Bronchial epithelial cell (primary cell): ENCODE measurements around the gene KNTC1. TPM values are rescaled to one million over a fixed set of nuclear protein-coding genes. Genes with fewer than 3 reads are reported as not detected.
"Not testable (repeated sequence)": the region's sequence is repeated elsewhere in the genome, so short reads cannot be mapped to it uniquely, and the experiment has no call there.

Source experiments
- DNase-seq: peaks from one replicate; pipeline ENCODE4 v3.0.0-alpha.2; 2010; ENCODE audit warnings: low read depth
- FAIRE-seq: peaks from 2 replicates; lab custom pipeline; 2011; peaks lifted over from hg19 to GRCh38; lab: Jason Lieb, UNC
- H3K27me3 ChIP-seq: 2 replicates; pipeline ENCODE4 v1.5.1; 2011; ENCODE audit warnings: low read length; ENCODE audit not compliant: control insufficient read depth, insufficient read depth
- H3K36me3 ChIP-seq: 2 replicates; pipeline ENCODE4 v1.5.1; 2011; ENCODE audit warnings: low read length; ENCODE audit not compliant: control insufficient read depth, insufficient read depth
- H3K4me3 ChIP-seq: 2 replicates; pipeline ENCODE4 v1.5.1; 2011; ENCODE audit warnings: mild to moderate bottlenecking, low read depth, low read length, control low read depth
- CTCF ChIP-seq: IDR thresholded peaks from 2 replicates; pipeline ENCODE4 v1.5.1; 2011; ENCODE audit warnings: mild to moderate bottlenecking, moderate library complexity, low read length, control low read depth, inconsistent platforms; ENCODE audit not compliant: insufficient read depth, severe bottlenecking
- total RNA-seq: library from RNA; depleted of rRNA; stranded (reverse); fragments of >200 nt; gene quantifications from 2 replicates; pipeline ENCODE4 v1.2.1, GENCODE V29; 2014

The KNTC1 gene
- total RNA-seq, 1 donor from 2014 or later = 7.6 TPM

GRCh38 chr12:122651520-122652224 lies 124.6 kb downstream of the KNTC1 start:
- Histone ChIP-seq H3K36me3 (no peaks in the 10 kb centered on the region), H3K27me3 (no peaks in the 10 kb centered on the region), H3K4me3 (no peak overlapping the region)
- FAIRE-seq = no peak
- peak; percentile 47 for DNase-seq
- no peak for TF ChIP-seq CTCF

- not testable (repeated sequence) for H3K36me3 ChIP-seq, H3K27me3 ChIP-seq, H3K4me3 ChIP-seq, DNase-seq, FAIRE-seq
Observed at GRCh38 chr12:122653291-122653690, 126.2 kb downstream of the KNTC1 start.

DNA sequence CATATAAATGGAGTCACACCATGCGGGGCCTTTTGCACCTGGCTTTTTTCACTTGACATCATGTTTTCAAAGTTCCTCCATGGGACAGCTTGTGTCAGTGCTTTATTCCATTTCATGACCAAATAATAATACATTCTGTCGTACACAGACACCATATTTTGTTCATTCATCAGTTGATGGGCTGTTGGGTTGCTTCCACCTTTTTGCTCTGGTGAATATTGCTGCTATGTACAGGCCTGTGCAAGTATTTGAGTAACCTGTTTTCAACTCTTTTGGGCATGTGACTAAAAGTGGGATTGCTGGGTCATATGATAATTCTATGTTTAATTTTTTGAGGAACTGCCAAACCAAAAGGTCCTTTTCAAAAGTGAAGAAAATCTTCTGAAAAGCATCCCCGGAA lies 129.2 kb downstream of the KNTC1 start:
- FAIRE-seq = no peak
- Histone ChIP-seq H3K4me3 (no peak overlapping the region), H3K36me3 (no peaks in the 10 kb centered on the region), H3K27me3 (no peaks in the 10 kb centered on the region)
- peak; percentile 16 for DNase-seq
- no peak for TF ChIP-seq CTCF

DNA sequence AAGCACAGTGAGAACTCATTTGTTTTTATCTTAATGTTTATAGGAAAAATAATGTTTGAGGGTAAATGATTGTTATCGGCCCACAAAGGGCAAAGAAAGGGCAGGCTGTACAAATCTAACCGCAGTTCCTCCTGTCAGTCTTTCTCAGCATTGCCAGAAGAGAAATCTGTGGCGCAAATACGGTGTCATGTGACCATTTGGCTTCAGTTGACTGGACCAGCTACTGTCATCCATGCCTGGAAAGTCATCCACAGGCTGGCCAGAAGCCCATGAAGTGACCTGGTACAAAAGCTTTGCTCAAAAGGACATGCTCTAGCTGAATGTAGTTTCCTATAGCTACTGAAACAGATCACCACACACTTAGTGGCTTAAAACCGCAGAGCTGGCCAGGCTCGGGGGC lies 132.5 kb downstream of the KNTC1 start:
- FAIRE-seq (no peak), DNase-seq (no peak)
- TF ChIP-seq CTCF = no peak
- Histone ChIP-seq H3K4me3 (no peak overlapping the region), H3K27me3 (no peaks in the 10 kb centered on the region), H3K36me3 (no peaks in the 10 kb centered on the region)

DNA sequence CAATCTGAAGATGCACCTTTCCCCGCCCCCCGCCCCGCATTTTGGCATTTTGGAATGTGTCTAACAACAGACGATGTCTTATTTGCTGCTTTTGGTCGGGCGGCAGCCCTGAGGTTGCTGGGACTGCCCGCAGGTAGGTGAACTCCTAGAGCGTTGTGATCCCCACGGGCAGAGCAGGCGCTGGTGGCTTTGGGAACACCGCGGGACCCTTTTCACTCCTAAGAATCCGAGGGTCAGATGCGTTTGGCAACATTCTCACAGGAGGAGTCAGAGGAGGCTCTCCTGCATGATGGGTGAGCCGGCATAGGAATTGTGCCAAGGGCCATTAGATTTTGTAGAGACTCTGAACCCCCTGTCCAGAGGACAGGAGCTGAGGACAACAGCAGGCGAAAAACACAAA lies 134.2 kb downstream of the KNTC1 start:
- H3K36me3 ChIP-seq = no peaks in the 10 kb centered on the region
- no peak for TF ChIP-seq CTCF
- H3K4me3 ChIP-seq = no peak overlapping the region
- no peaks in the 10 kb centered on the region for H3K27me3 ChIP-seq
- no peak for DNase-seq
- no peak for FAIRE-seq

- no peaks in the 10 kb centered on the region for H3K36me3 ChIP-seq
- FAIRE-seq (no peak), DNase-seq (no peak)
- H3K4me3 ChIP-seq = no peak overlapping the region
- no peak for TF ChIP-seq CTCF
- no peaks in the 10 kb centered on the region for H3K27me3 ChIP-seq
Observed at GRCh38 chr12:122661938-122662337, 134.9 kb downstream of the KNTC1 start.
